Fibroblast of lung (primary cell): ENCODE results near the gene ZNF618.

Experiments used
- EZH2 ChIP-seq: IDR thresholded peaks from 2 replicates; pipeline ENCODE4 v1.5.1; 2012; ENCODE audit warnings: low read length, control low read depth, mild to moderate bottlenecking; ENCODE audit errors: missing control alignments
- TF ChIP-seq, protein P1 (sequence below), 2 donors: IDR thresholded peaks in 1 of 2; conservative IDR thresholded peaks in 1 of 2; 1 replicate in 1 of 2; 2 replicates in 1 of 2; pipeline ENCODE4 v1.5.1; 2011 to 2012; ENCODE audit warnings: low read length in 2 of 2, control low read depth in 1 of 2, inconsistent platforms in 1 of 2, low read depth in 1 of 2, mild to moderate bottlenecking in 1 of 2

DNA sequence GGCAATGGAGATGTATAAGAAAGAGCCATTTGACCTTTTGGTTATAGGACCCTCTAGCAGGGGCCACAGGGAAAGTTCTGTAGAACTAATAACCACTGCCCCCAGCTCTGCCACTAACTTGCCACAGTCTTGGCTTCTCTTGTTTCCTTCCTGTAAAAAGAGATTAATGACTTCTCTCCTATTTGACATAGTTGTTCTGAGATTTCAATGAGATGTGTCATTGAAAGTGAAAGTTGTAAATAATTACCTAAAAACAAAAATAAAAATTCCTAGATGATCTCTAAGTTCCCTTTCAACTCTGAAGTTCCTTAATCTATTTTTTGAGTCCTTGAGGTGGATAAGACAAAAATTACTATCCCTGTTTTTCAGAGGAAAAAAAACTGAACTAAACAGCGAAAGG, 224.4 kb downstream of the ZNF618 start:
- TF ChIP-seq, protein P1, sequence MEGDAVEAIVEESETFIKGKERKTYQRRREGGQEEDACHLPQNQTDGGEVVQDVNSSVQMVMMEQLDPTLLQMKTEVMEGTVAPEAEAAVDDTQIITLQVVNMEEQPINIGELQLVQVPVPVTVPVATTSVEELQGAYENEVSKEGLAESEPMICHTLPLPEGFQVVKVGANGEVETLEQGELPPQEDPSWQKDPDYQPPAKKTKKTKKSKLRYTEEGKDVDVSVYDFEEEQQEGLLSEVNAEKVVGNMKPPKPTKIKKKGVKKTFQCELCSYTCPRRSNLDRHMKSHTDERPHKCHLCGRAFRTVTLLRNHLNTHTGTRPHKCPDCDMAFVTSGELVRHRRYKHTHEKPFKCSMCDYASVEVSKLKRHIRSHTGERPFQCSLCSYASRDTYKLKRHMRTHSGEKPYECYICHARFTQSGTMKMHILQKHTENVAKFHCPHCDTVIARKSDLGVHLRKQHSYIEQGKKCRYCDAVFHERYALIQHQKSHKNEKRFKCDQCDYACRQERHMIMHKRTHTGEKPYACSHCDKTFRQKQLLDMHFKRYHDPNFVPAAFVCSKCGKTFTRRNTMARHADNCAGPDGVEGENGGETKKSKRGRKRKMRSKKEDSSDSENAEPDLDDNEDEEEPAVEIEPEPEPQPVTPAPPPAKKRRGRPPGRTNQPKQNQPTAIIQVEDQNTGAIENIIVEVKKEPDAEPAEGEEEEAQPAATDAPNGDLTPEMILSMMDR (conservative IDR thresholded peaks at IDR 0.05 in 1 of 2, IDR thresholded peaks at IDR 0.05 in 1 of 2; ENCODE audit: low read depth in 1 of 2, low read length in 2 of 2), result no peak
- TF ChIP-seq EZH2, result no peak
